Islet precursor cell (in vitro differentiated cells): Measurements from ENCODE around the gene RPS6KA4.

ENCODE experiments used
- DNase-seq: peaks from one replicate; pipeline ENCODE4 v3.0.0-alpha.2; 2018

RPS6KA4 gene

GRCh38 chr11:64327993-64328392 is 31.0 kb upstream of the RPS6KA4 start:
- no peak for DNase-seq

- DNase-seq, result no peak
Measured at GRCh38 chr11:64330888-64331287, 28.1 kb upstream of the RPS6KA4 start.

GRCh38 chr11:64331569-64332371 is 27.2 kb upstream of the RPS6KA4 start:
- peak; percentile 82 for DNase-seq

- DNase-seq, result no peak
Measured at GRCh38 chr11:64333556-64333955, 25.4 kb upstream of the RPS6KA4 start.

GRCh38 chr11:64334764-64335735 is 23.9 kb upstream of the RPS6KA4 start:
- DNase-seq, result peak; percentile 99

GRCh38 chr11:64337538-64338249 is 21.3 kb upstream of the RPS6KA4 start:
- no peak for DNase-seq

- no peak for DNase-seq
Measured at GRCh38 chr11:64338716-64339115, 20.2 kb upstream of the RPS6KA4 start.

- DNase-seq, result no peak
Measured at GRCh38 chr11:64339286-64339685, 19.7 kb upstream of the RPS6KA4 start.

- no peak for DNase-seq
Measured at GRCh38 chr11:64339754-64340408, 19.1 kb upstream of the RPS6KA4 start, which contains the start of gene CCDC88B. Gene CCDC88B, plus strand, starts transcription at chr11:64340204. Its CDS starts 63 bp downstream, at chr11:64340267.

- peak; percentile 84 for DNase-seq
Measured at GRCh38 chr11:64340671-64341335, 18.2 kb upstream of the RPS6KA4 start.

- DNase-seq, result peak; percentile 45
Measured at GRCh38 chr11:64341429-64341828, 17.5 kb upstream of the RPS6KA4 start.

- peak; percentile 97 for DNase-seq
Measured at GRCh38 chr11:64341851-64342791, 16.8 kb upstream of the RPS6KA4 start.

GRCh38 chr11:64342869-64343745 is 15.9 kb upstream of the RPS6KA4 start:
- peak; percentile 51 for DNase-seq

GRCh38 chr11:64343767-64344559 is 15.0 kb upstream of the RPS6KA4 start:
- DNase-seq, result peak; percentile 68

GRCh38 chr11:64344787-64345186 is 14.2 kb upstream of the RPS6KA4 start:
- peak; percentile 47 for DNase-seq

GRCh38 chr11:64347193-64347867 is 11.6 kb upstream of the RPS6KA4 start:
- DNase-seq, result peak; percentile 33

- DNase-seq, result peak; percentile 40
Measured at GRCh38 chr11:64348383-64349024, 10.5 kb upstream of the RPS6KA4 start.

GRCh38 chr11:64349025-64349387 is 10.0 kb upstream of the RPS6KA4 start:
- DNase-seq, result peak; percentile 45
